ENCODE measurements around the gene INSRR.

Gene INSRR

GRCh38 chr1:156847591-156848460 lies 11.1 kb downstream of the INSRR start:
- TF ChIP-seq TAF1 (IDR thresholded peaks at IDR 0.05; ENCODE audit: borderline replicate concordance, insufficient read depth, low read length) (no peak), SIN3A (IDR thresholded peaks at IDR 0.05; ENCODE audit: borderline replicate concordance, insufficient read depth, low read length) (no peak), REST (IDR thresholded peaks at IDR 0.05; ENCODE audit: insufficient read depth in 1 of 2, low read depth in 2 of 2, low read length in 2 of 2) (no peak), POLR2AphosphoS5 (IDR thresholded peaks at IDR 0.05; ENCODE audit: low read depth, low read length) (no peak), FOXP2 (optimal IDR thresholded peaks at IDR 0.05; ENCODE audit: borderline replicate concordance, extremely low read depth, extremely low read length, insufficient read depth) (no peak)

GRCh38 chr1:156846643-156847042 lies 12.3 kb downstream of the INSRR start:
- no peak for TF ChIP-seq POLR2AphosphoS5 (IDR thresholded peaks at IDR 0.05; ENCODE audit: low read depth, low read length)
- no peak for TF ChIP-seq FOXP2 (optimal IDR thresholded peaks at IDR 0.05; ENCODE audit: borderline replicate concordance, extremely low read depth, extremely low read length, insufficient read depth)
- no peak for TF ChIP-seq REST (IDR thresholded peaks at IDR 0.05; ENCODE audit: insufficient read depth in 1 of 2, low read depth in 2 of 2, low read length in 2 of 2)
- no peak for TF ChIP-seq SIN3A (IDR thresholded peaks at IDR 0.05; ENCODE audit: borderline replicate concordance, insufficient read depth, low read length)
- TF ChIP-seq TAF1 (IDR thresholded peaks at IDR 0.05; ENCODE audit: borderline replicate concordance, insufficient read depth, low read length), result no peak

- TF ChIP-seq POLR2AphosphoS5 (IDR thresholded peaks at IDR 0.05; ENCODE audit: low read depth, low read length), result no peak
- TF ChIP-seq SIN3A (IDR thresholded peaks at IDR 0.05; ENCODE audit: borderline replicate concordance, insufficient read depth, low read length), result no peak
- no peak for TF ChIP-seq FOXP2 (optimal IDR thresholded peaks at IDR 0.05; ENCODE audit: borderline replicate concordance, extremely low read depth, extremely low read length, insufficient read depth)
- no peak for TF ChIP-seq TAF1 (IDR thresholded peaks at IDR 0.05; ENCODE audit: borderline replicate concordance, insufficient read depth, low read length)
- no peak for TF ChIP-seq REST (IDR thresholded peaks at IDR 0.05; ENCODE audit: insufficient read depth in 1 of 2, low read depth in 2 of 2, low read length in 2 of 2)
These were observed 12.9 kb downstream of the INSRR start for GRCh38 chr1:156845953-156846545.

- TF ChIP-seq TAF1 (IDR thresholded peaks at IDR 0.05; ENCODE audit: borderline replicate concordance, insufficient read depth, low read length) (no peak), REST (IDR thresholded peaks at IDR 0.05; ENCODE audit: insufficient read depth in 1 of 2, low read depth in 2 of 2, low read length in 2 of 2) (no peak), FOXP2 (optimal IDR thresholded peaks at IDR 0.05; ENCODE audit: borderline replicate concordance, extremely low read depth, extremely low read length, insufficient read depth) (no peak), POLR2AphosphoS5 (IDR thresholded peaks at IDR 0.05; ENCODE audit: low read depth, low read length) (no peak), SIN3A (IDR thresholded peaks at IDR 0.05; ENCODE audit: borderline replicate concordance, insufficient read depth, low read length) (no peak)
These were observed 13.6 kb downstream of the INSRR start for GRCh38 chr1:156845055-156845952.

All from PFSK-1 (cell line).